IMR-90 (cell line): ENCODE results near the gene SPOUT1. TPM values are rescaled to one million over a fixed set of nuclear protein-coding genes. Genes with fewer than 3 reads are reported as not detected.

ENCODE experiments used
- ATAC-seq: fragments of 200-7000 bp; cut with Tn5 transposase; 2 replicates; pipeline ENCODE4 v1.9.1; 2020; ENCODE audit warnings: low read depth, mild to moderate bottlenecking, moderate library complexity
- BruUV-seq: library from RNA; stranded (reverse); fragments of 400-500 nt; replicated peaks from 2 replicates; lab custom pipeline; 2021; lab: Mats Ljungman, UMichigan
- CTCF ChIA-PET: fragments of 300-600 bp; formaldehyde crosslinking; extraction: SDS; loops from one replicate; lab custom pipeline; 2021; ENCODE audit warnings: antibody characterized with exemption; lab: Yijun Ruan, JAX
- POLR2A ChIA-PET: fragments of 300-600 bp; sonication (Branson Sonifier 250); formaldehyde crosslinking; loops from one replicate; lab custom pipeline; 2022; ENCODE audit warnings: antibody characterized with exemption; ENCODE audit not compliant: unreplicated experiment; lab: Charles Lee
- DNase-seq: peaks from one replicate; pipeline ENCODE4 v3.0.0; 2013
- H2AFZ ChIP-seq: replicated peaks from 2 replicates; pipeline ENCODE3; 2013; ENCODE audit warnings: low read length, mild to moderate bottlenecking; ENCODE audit not compliant: poor library complexity
- H2AK5ac ChIP-seq: 2 replicates; pipeline ENCODE4 v1.6.1; 2013; ENCODE audit warnings: low read depth, low read length, inconsistent platforms
- H2AK9ac ChIP-seq: replicated peaks from 2 replicates; pipeline ENCODE3; 2013; ENCODE audit warnings: mild to moderate bottlenecking, low read depth, low read length, moderate library complexity; ENCODE audit not compliant: poor library complexity
- H2BK120ac ChIP-seq: 2 replicates; pipeline ENCODE4 v1.6.1; 2013; ENCODE audit warnings: low read depth, low read length, inconsistent platforms
- H2BK15ac ChIP-seq: 3 replicates; pipeline ENCODE4 v1.6.1; 2013; ENCODE audit warnings: low read depth, low read length, inconsistent platforms
- H2BK20ac ChIP-seq: 2 replicates; pipeline ENCODE4 v1.6.1; 2013; ENCODE audit warnings: low read depth, mild to moderate bottlenecking, inconsistent platforms, low read length, moderate library complexity
- H2BK5ac ChIP-seq: 2 replicates; pipeline ENCODE4 v1.6.1; 2013; ENCODE audit warnings: mild to moderate bottlenecking, low read depth, low read length, inconsistent platforms; ENCODE audit not compliant: poor library complexity, severe bottlenecking
- H3K14ac ChIP-seq: replicated peaks from 2 replicates; pipeline ENCODE4 v1.6.1; 2013; ENCODE audit warnings: low read depth, low read length, inconsistent platforms
- H3K18ac ChIP-seq: 2 replicates; pipeline ENCODE4 v1.6.1; 2013; ENCODE audit warnings: low read depth, low read length, control low read depth
- H3K23ac ChIP-seq: 2 replicates; pipeline ENCODE4 v1.6.1; 2013; ENCODE audit warnings: low read depth, low read length, inconsistent platforms
- H3K27ac ChIP-seq: 2 replicates; pipeline ENCODE4 v1.5.1; 2013; ENCODE audit warnings: mild to moderate bottlenecking, control low read depth, low read length; ENCODE audit not compliant: insufficient read depth
- H3K27me3 ChIP-seq: 2 replicates; pipeline ENCODE4 v1.6.1; 2013; ENCODE audit warnings: low read length; ENCODE audit not compliant: control insufficient read depth, insufficient read depth
- H3K36me3 ChIP-seq: 2 replicates; pipeline ENCODE4 v1.6.1; 2013; ENCODE audit warnings: low read length, mixed read lengths; ENCODE audit not compliant: control insufficient read depth, insufficient read depth
- H3K4ac ChIP-seq: 2 replicates; pipeline ENCODE4 v1.6.1; 2013; ENCODE audit warnings: low read depth, low read length, inconsistent platforms
- H3K4me1 ChIP-seq: 2 replicates; pipeline ENCODE4 v1.6.1; 2013; ENCODE audit warnings: low read length, mixed read lengths; ENCODE audit not compliant: control insufficient read depth, insufficient read depth
- H3K4me2 ChIP-seq: 2 replicates; pipeline ENCODE4 v1.6.1; 2013; ENCODE audit warnings: low read depth, mild to moderate bottlenecking, control low read depth, low read length, moderate library complexity
- H3K4me3 ChIP-seq: 2 replicates; pipeline ENCODE4 v1.5.1; 2013; ENCODE audit warnings: low read depth, mild to moderate bottlenecking, control low read depth, low read length, moderate library complexity; ENCODE audit not compliant: insufficient read depth
- H3K56ac ChIP-seq: 2 replicates; pipeline ENCODE4 v1.6.1; 2013; ENCODE audit warnings: low read length, inconsistent platforms; ENCODE audit not compliant: insufficient read depth; ENCODE audit errors: extremely low read depth
- H3K79me1 ChIP-seq, 2 experiments: 2 replicates each; pipeline ENCODE4 v1.6.1; 2013; ENCODE audit warnings: low read length in 2 of 2, inconsistent platforms in 1 of 2, low read depth in 1 of 2
- H3K9ac ChIP-seq: 2 replicates; pipeline ENCODE4 v1.6.1; 2013; ENCODE audit warnings: low read depth, low read length, control low read depth
- H3K9me1 ChIP-seq: 2 replicates; pipeline ENCODE4 v1.6.1; 2013; ENCODE audit warnings: low read length, inconsistent platforms; ENCODE audit not compliant: insufficient read depth
- H3K9me3 ChIP-seq: 2 replicates; pipeline ENCODE4 v1.6.1; 2013; ENCODE audit warnings: low read length; ENCODE audit not compliant: control insufficient read depth, insufficient read depth
- H4K20me1 ChIP-seq: 2 replicates; pipeline ENCODE4 v1.6.1; 2013; ENCODE audit warnings: low read length, inconsistent platforms; ENCODE audit not compliant: insufficient read depth
- H4K5ac ChIP-seq: 2 replicates; pipeline ENCODE4 v1.6.1; 2013; ENCODE audit warnings: mild to moderate bottlenecking, low read depth, low read length, control low read depth
- H4K8ac ChIP-seq, 2 experiments: 2 replicates each; pipeline ENCODE4 v1.6.1; 2013; ENCODE audit warnings: low read depth in 2 of 2, low read length in 2 of 2, control low read depth in 1 of 2, inconsistent platforms in 1 of 2
- H4K91ac ChIP-seq: 2 replicates; pipeline ENCODE4 v1.6.1; 2013; ENCODE audit warnings: low read depth, low read length, inconsistent platforms; ENCODE audit not compliant: insufficient read depth
- BHLHE40 ChIP-seq: fragments of 150-350 bp; IDR thresholded peaks from 2 replicates; pipeline ENCODE4 v1.6.1; 2016; ENCODE audit warnings: mild to moderate bottlenecking, low read depth, low read length
- CEBPB ChIP-seq: IDR thresholded peaks from 2 replicates; pipeline ENCODE4 v1.6.1; 2012; ENCODE audit warnings: low read depth, low read length, improper control_type of control experiment
- CHD1 ChIP-seq: IDR thresholded peaks from 2 replicates; pipeline ENCODE4 v1.6.1; 2012; ENCODE audit warnings: low read depth, low read length, improper control_type of control experiment
- CTCF ChIP-seq: conservative IDR thresholded peaks from 2 replicates; pipeline ENCODE4 v1.5.1; 2012; ENCODE audit warnings: mild to moderate bottlenecking, low read depth, low read length, improper control_type of control experiment
- ELK1 ChIP-seq: fragments of 150-350 bp; IDR thresholded peaks from 2 replicates; pipeline ENCODE4 v1.6.1; 2016; ENCODE audit warnings: low read depth, mild to moderate bottlenecking, low read length, moderate library complexity, borderline replicate concordance
- MAFK ChIP-seq: IDR thresholded peaks from 2 replicates; pipeline ENCODE4 v1.6.1; 2012; ENCODE audit warnings: low read depth, low read length, improper control_type of control experiment
- MAZ ChIP-seq: IDR thresholded peaks from 2 replicates; pipeline ENCODE4 v1.6.1; 2012; ENCODE audit warnings: low read depth, mild to moderate bottlenecking, low read length, improper control_type of control experiment, moderate library complexity, borderline replicate concordance
- MXI1 ChIP-seq: IDR thresholded peaks from 2 replicates; pipeline ENCODE4 v1.6.1; 2012; ENCODE audit warnings: low read depth, mild to moderate bottlenecking, low read length, moderate library complexity, borderline replicate concordance
- NFE2L2 ChIP-seq: fragments of 150-350 bp; IDR thresholded peaks from 2 replicates; pipeline ENCODE4 v1.6.1; 2016; ENCODE audit warnings: low read depth, mild to moderate bottlenecking, low read length
- RAD21 ChIP-seq: IDR thresholded peaks from 2 replicates; pipeline ENCODE4 v1.6.1; 2012; ENCODE audit warnings: low read length, improper control_type of control experiment
- RCOR1 ChIP-seq: IDR thresholded peaks from 2 replicates; pipeline ENCODE4 v1.6.1; 2012; ENCODE audit warnings: mild to moderate bottlenecking, low read length, improper control_type of control experiment; ENCODE audit not compliant: insufficient replicate concordance
- RFX5 ChIP-seq: IDR thresholded peaks from 2 replicates; pipeline ENCODE4 v1.8.0; 2012; ENCODE audit warnings: low read depth, mild to moderate bottlenecking, low read length, moderate library complexity
- SMC3 ChIP-seq: fragments of 150-350 bp; IDR thresholded peaks from 2 replicates; pipeline ENCODE4 v1.6.1; 2016; ENCODE audit warnings: low read depth, mild to moderate bottlenecking, antibody characterized with exemption, low read length, moderate library complexity
- USF2 ChIP-seq: fragments of 150-350 bp; IDR thresholded peaks from 2 replicates; pipeline ENCODE4 v1.6.1; 2017; ENCODE audit warnings: mild to moderate bottlenecking, antibody characterized with exemption, low read length, low read depth
- WGBS, 2 experiments: methylation state at CpG; one replicate each; pipeline versions ENCODE4 v1.1.5 to v1.1.7; 2013; ENCODE audit warnings: missing lambda C conversion rate in 2 of 2; ENCODE audit not compliant: insufficient read length in 1 of 2; ENCODE audit errors: extremely low coverage in 2 of 2; 5-methylcytosine and 5-hydroxymethylcytosine counted together
- dilution Hi-C: fragments of 300-500 bp; cut with HindIII; formaldehyde crosslinking; loops from one replicate; pipeline ENCODE4 v1.14.3; 2018; ENCODE audit warnings: low sequenced_read_pairs; ENCODE audit not compliant: unreplicated experiment
- in situ Hi-C: fragments of 300-500 bp; cut with MboI; formaldehyde crosslinking; loops from 3 replicates; pipeline ENCODE4 v1.14.3; 2019; ENCODE audit warnings: low sequenced_read_pairs, inconsistent platforms, mixed read lengths
- intact Hi-C: fragments of 100-400 bp; cut with micrococcal nuclease; formaldehyde crosslinking; loops from 2 replicates; pipeline ENCODE4 v1.10.0; 2022
- polyA plus RNA-seq, 3 experiments: library from polyadenylated mRNA; depleted of rRNA; stranded (reverse); fragments of >200 nt; gene quantifications; 2 replicates each; pipeline ENCODE4 v1.2.3, GENCODE V29; 2012; ENCODE audit warnings: low replicate concordance in 1 of 3
- total RNA-seq: library from RNA; depleted of rRNA; stranded (reverse); fragments of >200 nt; gene quantifications from 2 replicates; pipeline ENCODE4 v1.2.3, GENCODE V29; 2012

The SPOUT1 gene
- total and polyA plus RNA-seq, 2 of the 4 experiments (the other 2 are of a cell fraction), result 17.9 to 27.8 TPM

DNA sequence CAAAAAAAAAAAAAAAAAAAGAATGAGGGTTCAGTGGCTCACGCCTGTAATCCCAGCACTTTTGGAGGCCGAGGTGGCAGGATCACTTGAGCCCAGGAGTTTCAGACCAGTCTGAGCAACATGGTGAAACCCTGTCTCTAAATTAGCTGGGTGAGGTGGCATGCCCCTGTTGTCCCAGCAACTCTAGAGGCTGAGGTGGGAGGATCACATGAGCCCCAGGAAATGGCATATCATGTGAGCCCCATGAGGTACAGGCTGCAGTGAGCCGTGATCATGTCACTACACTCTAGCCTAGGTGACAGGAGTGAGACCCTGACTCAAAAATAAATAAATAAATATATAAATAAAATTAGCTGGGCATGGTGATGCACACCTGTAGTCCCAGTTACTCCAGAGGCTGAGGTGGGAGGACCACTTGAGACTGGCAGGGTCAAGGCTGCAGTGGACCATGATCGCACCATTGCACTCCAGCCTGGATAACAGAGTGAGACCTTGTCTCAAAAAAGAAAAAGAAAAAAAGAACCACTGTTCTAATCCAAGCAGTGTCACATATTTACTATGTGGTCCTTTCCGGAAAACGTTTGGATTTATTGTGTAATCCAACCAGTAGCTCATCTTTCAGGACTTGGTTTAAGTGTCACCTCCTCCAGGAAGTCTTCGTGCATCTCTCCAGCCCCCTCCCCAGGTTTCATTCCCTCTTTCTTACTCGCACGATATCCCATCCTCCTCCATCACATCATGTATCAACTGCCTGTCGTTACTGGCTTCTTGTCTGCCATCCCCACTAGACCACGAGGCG is 12.3 kb upstream of the SPOUT1 start:
- no peak overlapping the region for H2BK5ac ChIP-seq
- no peak overlapping the region for H3K27ac ChIP-seq
- H3K23ac ChIP-seq, result no peak overlapping the region
- no peak overlapping the region for H4K5ac ChIP-seq
- H3K4ac ChIP-seq, result no peak overlapping the region
- ATAC-seq (no peak), DNase-seq (no peak)
- peaks cover 0 to 8% of the 10 kb centered on the region in 2 experiments; a peak in 1 of 4 replicates for H3K79me1 ChIP-seq
- H4K20me1 ChIP-seq, result no peaks in the 10 kb centered on the region; the same call in 1 of the 2 replicates
- no peak overlapping the region for H2BK20ac ChIP-seq
- no peak overlapping the region for H4K91ac ChIP-seq
- no peak overlapping the region for H3K56ac ChIP-seq
- BruUV-seq, result no TSS peak
- peak overlapping the region; percentile 14 for H2AFZ ChIP-seq
- H3K9me1 ChIP-seq, result 0 out of 2 replicates have a peak, but pooled peaks cover 3% of the 10 kb centered on the region
- no peak overlapping the region for H2AK9ac ChIP-seq
- H3K4me1 ChIP-seq, result no peaks in the 10 kb centered on the region
- no peak overlapping the region for H4K8ac ChIP-seq
- no peaks in the 10 kb centered on the region for H3K9me3 ChIP-seq
- no peak overlapping the region for H2AK5ac ChIP-seq
- no peak overlapping the region for H3K14ac ChIP-seq
- no peak overlapping the region for H3K4me3 ChIP-seq
- ChIA-PET POLR2A (no interaction called here), CTCF (interaction anchor here (0.6 kb wide), 1 partner anchor 206 kb away, joined by 4 read pairs; no protein-coding TSS in a partner anchor)
- peaks cover 3% of the 10 kb centered on the region; the same call in 1 of the 2 replicates for H3K36me3 ChIP-seq
- no peak overlapping the region for H3K18ac ChIP-seq
- no peak overlapping the region for H3K4me2 ChIP-seq
- no peak overlapping the region for H3K9ac ChIP-seq
- in situ Hi-C loops (no loop called here), intact Hi-C loops (no loop called here), dilution Hi-C loops (no loop called here)
- H3K27me3 ChIP-seq, result no peaks in the 10 kb centered on the region
- H2BK120ac ChIP-seq, result no peak overlapping the region
- no peak overlapping the region for H2BK15ac ChIP-seq
- 100% methylated on average over 1 of the region's 12 CpGs; no CpG with 5 or more reads in 1 of the 2 experiments for WGBS, 2 experiments
- TF ChIP-seq RCOR1, result no peak
- no peak for TF ChIP-seq ELK1
- no peak for TF ChIP-seq SMC3
- TF ChIP-seq CTCF, result no peak
- no peak for TF ChIP-seq USF2
- no peak for TF ChIP-seq RFX5
- TF ChIP-seq CHD1, result no peak
- no peak for TF ChIP-seq MAFK
- TF ChIP-seq BHLHE40, result no peak
- no peak for TF ChIP-seq MXI1
- no peak for TF ChIP-seq MAZ
- TF ChIP-seq CEBPB, result no peak
- no peak for TF ChIP-seq RAD21
- TF ChIP-seq NFE2L2, result no peak
